D721Med (cell line): ENCODE measurements around the gene SGMS2.

Experiments
- DNase-seq: peaks from one replicate; pipeline ENCODE4 v3.0.0; 2011; ENCODE audit warnings: low spot score; ENCODE audit not compliant: insufficient read length
- FAIRE-seq: peaks from 2 replicates; lab custom pipeline; 2011; peaks lifted over from hg19 to GRCh38; lab: Jason Lieb, UNC
- CTCF ChIP-seq: IDR thresholded peaks from 2 replicates; pipeline ENCODE4 v1.5.1; 2012; ENCODE audit warnings: mild to moderate bottlenecking, control low read depth; ENCODE audit not compliant: insufficient read depth; ENCODE audit errors: missing control alignments

The SGMS2 gene

GRCh38 chr4:107939307-107939706 lies 114.6 kb downstream of the SGMS2 start:
- TF ChIP-seq CTCF = no peak
- no peak for DNase-seq
- FAIRE-seq = no peak

- TF ChIP-seq CTCF = no peak
- DNase-seq (no peak), FAIRE-seq (no peak)
Measured at GRCh38 chr4:107945809-107946208, 121.1 kb downstream of the SGMS2 start.

- no peak for TF ChIP-seq CTCF
- no peak for FAIRE-seq
- no peak for DNase-seq
Measured at GRCh38 chr4:107950746-107951540, 126.2 kb downstream of the SGMS2 start.

GRCh38 chr4:107951551-107951950 lies 126.8 kb downstream of the SGMS2 start:
- FAIRE-seq (no peak), DNase-seq (no peak)
- no peak for TF ChIP-seq CTCF

GRCh38 chr4:107956011-107956410 lies 131.3 kb downstream of the SGMS2 start:
- FAIRE-seq (no peak), DNase-seq (no peak)
- TF ChIP-seq CTCF = no peak
